SK-N-SH (cell line): ENCODE measurements around the gene OTUD5. TPM values are rescaled to one million over a fixed set of nuclear protein-coding genes. Genes with fewer than 3 reads are reported as not detected.

Source experiments
- CTCF ChIA-PET: fragments of 300-600, 350-600 bp; formaldehyde crosslinking; extraction: SDS; loops from one replicate; lab custom pipeline; 2021; lab: Yijun Ruan, JAX
- POLR2A ChIA-PET: fragments of 350-600 bp; sonication (Branson Sonifier 250); formaldehyde crosslinking; extraction: SDS; loops from one replicate; lab custom pipeline; 2020; ENCODE audit warnings: antibody characterized with exemption, inconsistent platforms; lab: Yijun Ruan, JAX
- DNase-seq: peaks from one replicate; pipeline ENCODE4 v3.0.0; 2012
- H2AFZ ChIP-seq: fragments of 200-600 bp; sonication (generic); 2 replicates; pipeline ENCODE4 v1.8.1; 2016; ENCODE audit warnings: antibody characterized with exemption, mild to moderate bottlenecking, low read depth
- H3F3A ChIP-seq: fragments of 200-600 bp; sonication (generic); replicated peaks from 2 replicates; pipeline ENCODE3; 2016; ENCODE audit warnings: antibody characterized with exemption, mild to moderate bottlenecking; ENCODE audit not compliant: insufficient read depth
- H3K27ac ChIP-seq, 2 experiments: fragments of 200-500 bp in 1 of 2; fragments of 200-600 bp in 1 of 2; sonication (Bioruptor generic) in 1 of 2; sonication (generic), shearing (Covaris generic) in 1 of 2; 2 replicates each; pipeline versions ENCODE4 v1.5.1 to v1.6.1; 2014 to 2016; ENCODE audit warnings: low read depth in 2 of 2, inconsistent platforms in 1 of 2, low read length in 1 of 2, mild to moderate bottlenecking in 1 of 2, mixed read lengths in 1 of 2
- H3K27me3 ChIP-seq: fragments of 200-600 bp; sonication (generic), shearing (Covaris generic); 2 replicates; pipeline ENCODE4 v1.6.1; 2016; ENCODE audit warnings: mixed run types; ENCODE audit not compliant: insufficient read depth
- H3K36me3 ChIP-seq, 2 experiments: fragments of 200-500 bp in 1 of 2; fragments of 200-600 bp in 1 of 2; sonication (Bioruptor generic) in 1 of 2; sonication (generic) in 1 of 2; replicated peaks in 1 of 2; 2 replicates each; pipeline versions ENCODE3 to v1.5.1; 2014 to 2016; ENCODE audit warnings: low read length in 1 of 2, mild to moderate bottlenecking in 1 of 2; ENCODE audit not compliant: insufficient read depth in 2 of 2, control insufficient read depth in 1 of 2
- H3K4me1 ChIP-seq, 2 experiments: fragments of 200-500 bp in 1 of 2; fragments of 200-600 bp in 1 of 2; sonication (Bioruptor generic) in 1 of 2; sonication (generic), shearing (Covaris generic) in 1 of 2; 2 replicates each; pipeline versions ENCODE4 v1.5.1 to v1.6.1; 2014 to 2016; ENCODE audit warnings: low read depth in 1 of 2, low read length in 1 of 2, mixed run types in 1 of 2; ENCODE audit not compliant: insufficient read depth in 2 of 2, control insufficient read depth in 1 of 2
- H3K4me2 ChIP-seq: fragments of 200-600 bp; sonication (generic), shearing (Covaris generic); 2 replicates; pipeline ENCODE4 v1.6.1; 2017; ENCODE audit warnings: mixed run types
- H3K4me3 ChIP-seq, 2 experiments: fragments of 200-500 bp in 1 of 2; fragments of 200-600 bp in 1 of 2; sonication (Bioruptor generic) in 1 of 2; sonication (generic), shearing (Covaris generic) in 1 of 2; 2 replicates each; pipeline versions ENCODE4 v1.5.1 to v1.8.1; 2014 to 2016; ENCODE audit warnings: low read depth in 2 of 2, inconsistent platforms in 1 of 2, low read length in 1 of 2, mild to moderate bottlenecking in 1 of 2, mixed read lengths in 1 of 2, moderate library complexity in 1 of 2
- H3K79me2 ChIP-seq: fragments of 200-600 bp; sonication (generic); 2 replicates; pipeline ENCODE4 v1.8.1; 2017; ENCODE audit warnings: mild to moderate bottlenecking; ENCODE audit not compliant: insufficient read depth
- H3K9ac ChIP-seq: fragments of 200-600 bp; sonication (generic); 2 replicates; pipeline ENCODE4 v1.6.1; 2017; ENCODE audit warnings: mixed run types
- H3K9me2 ChIP-seq: fragments of 200-600 bp; sonication (generic); 2 replicates; pipeline ENCODE4 v1.6.1; 2017; ENCODE audit warnings: mixed run types
- H3K9me3 ChIP-seq: fragments of 200-600 bp; sonication (generic); 2 replicates; pipeline ENCODE4 v1.6.1; 2017; ENCODE audit warnings: mixed run types, mild to moderate bottlenecking, moderate library complexity
- H4K20me1 ChIP-seq: fragments of 200-600 bp; sonication (generic); 2 replicates; pipeline ENCODE4 v1.6.1; 2017; ENCODE audit warnings: mild to moderate bottlenecking, mixed run types; ENCODE audit not compliant: insufficient read depth
- CHD2 ChIP-seq: fragments of 150-350 bp; IDR thresholded peaks from 2 replicates; pipeline ENCODE4 v1.6.1; 2018; ENCODE audit warnings: low read length; ENCODE audit not compliant: partially characterized antibody
- ELF1 ChIP-seq: IDR thresholded peaks from 2 replicates; pipeline ENCODE4 v1.4.0; 2012
- FOXJ3 ChIP-seq: sonication (generic); formaldehyde crosslinking; IDR thresholded peaks from 2 replicates; pipeline ENCODE4 v1.5.1; 2020; ENCODE audit warnings: mild to moderate bottlenecking, missing genetic modification reagents
- GATA2 ChIP-seq: sonication (generic); formaldehyde crosslinking; IDR thresholded peaks from 2 replicates; pipeline ENCODE4 v1.5.0; 2020; ENCODE audit warnings: mild to moderate bottlenecking, missing genetic modification reagents
- MEF2A ChIP-seq: IDR thresholded peaks from 2 replicates; pipeline ENCODE4 v1.4.0; 2012; ENCODE audit warnings: low read depth, borderline replicate concordance
- MXI1 ChIP-seq: IDR thresholded peaks from 2 replicates; pipeline ENCODE4 v1.6.1; 2012; ENCODE audit warnings: mild to moderate bottlenecking, low read depth, low read length, improper control_type of control experiment
- POLR2AphosphoS5 ChIP-seq: IDR thresholded peaks from 2 replicates; pipeline ENCODE4 v1.6.1; 2012; ENCODE audit warnings: low read depth, low read length
- RAD21 ChIP-seq: IDR thresholded peaks from 2 replicates; pipeline ENCODE4 v1.6.1; 2012; ENCODE audit warnings: mild to moderate bottlenecking, low read length
- RCOR1 ChIP-seq: fragments of 150-350 bp; IDR thresholded peaks from 2 replicates; pipeline ENCODE4 v1.6.1; 2017; ENCODE audit warnings: antibody characterized with exemption, low read length
- REST ChIP-seq: IDR thresholded peaks from 2 replicates; pipeline ENCODE4 v1.6.1; 2012; ENCODE audit warnings: mild to moderate bottlenecking, low read depth, low read length, moderate library complexity
- RXRA ChIP-seq: IDR thresholded peaks from 2 replicates; pipeline ENCODE4 v1.4.0; 2012; ENCODE audit warnings: low read depth, mild to moderate bottlenecking, borderline replicate concordance
- TCF12 ChIP-seq: IDR thresholded peaks from 2 replicates; pipeline ENCODE4 v1.4.0; 2012
- TEAD4 ChIP-seq: IDR thresholded peaks from 2 replicates; pipeline ENCODE4 v1.4.0; 2012; ENCODE audit warnings: mild to moderate bottlenecking, borderline replicate concordance; ENCODE audit not compliant: insufficient read depth
- USF1 ChIP-seq: IDR thresholded peaks from 2 replicates; pipeline ENCODE4 v1.4.0; 2012; ENCODE audit warnings: low read depth, borderline replicate concordance
- YY1 ChIP-seq: IDR thresholded peaks from 2 replicates; pipeline ENCODE4 v1.4.0; 2012; ENCODE audit warnings: low read depth, mild to moderate bottlenecking
- WGBS: methylation state at CpG from one replicate; pipeline ENCODE4 v1.1.6; 2017; ENCODE audit warnings: low lambda C conversion rate; 5-methylcytosine and 5-hydroxymethylcytosine counted together
- polyA plus RNA-seq, 3 experiments: library from polyadenylated mRNA; depleted of rRNA; stranded (reverse); fragments of >200 nt; gene quantifications; 2 replicates each; pipeline ENCODE4 v1.2.3, GENCODE V29; 2012
- TF ChIP-seq, protein P1 (sequence below): IDR thresholded peaks from 2 replicates; pipeline ENCODE4 v1.4.0; 2012; ENCODE audit warnings: low read depth
- TF ChIP-seq, protein P2 (sequence below): IDR thresholded peaks from 2 replicates; pipeline ENCODE4 v1.4.0; 2012; ENCODE audit warnings: low read depth, borderline replicate concordance
- TF ChIP-seq, protein P3 (sequence below): fragments of 150-350 bp; IDR thresholded peaks from 2 replicates; pipeline ENCODE4 v1.6.1; 2017; ENCODE audit warnings: antibody characterized with exemption, low read length, low read depth, borderline replicate concordance

The OTUD5 gene
- polyA plus RNA-seq, 1 of the 3 experiments (the other 2 are of a cell fraction) = 90.4 TPM

DNA sequence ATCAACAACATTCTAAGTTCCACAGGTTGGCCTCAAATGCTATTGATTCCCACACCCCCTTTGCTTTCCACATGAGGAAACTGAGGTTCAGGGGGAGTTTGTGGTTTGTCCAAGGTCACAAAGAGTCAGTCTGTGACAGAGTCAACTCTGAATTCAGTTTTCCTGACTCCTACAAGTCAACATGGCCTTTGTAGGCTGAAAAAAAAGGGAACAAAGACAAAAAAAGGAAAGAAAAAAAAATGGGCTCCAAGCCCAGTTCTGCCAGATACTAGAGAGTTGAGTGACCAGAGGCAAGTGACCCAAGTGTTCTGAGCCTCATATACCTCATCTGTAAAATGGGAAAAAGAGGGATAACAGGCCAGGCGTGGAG, 22.1 kb downstream of the OTUD5 start:
- Histone ChIP-seq H3K27me3 (no peaks in the 10 kb centered on the region), H3K4me3 (no peak overlapping the region), H3K9me3 (no peaks in the 10 kb centered on the region), H3K9ac (no peak overlapping the region), H2AFZ (no peak overlapping the region), H4K20me1 (peaks cover 41% of the 10 kb centered on the region), H3K27ac (no peak overlapping the region), H3F3A (no peaks in the 10 kb centered on the region), H3K9me2 (no peaks in the 10 kb centered on the region), H3K4me2 (no peak overlapping the region), H3K36me3 (peaks cover 29 to 38% of the 10 kb centered on the region in 2 experiments), H3K79me2 (peaks cover 30% of the 10 kb centered on the region; the same call in 1 of the 2 replicates), H3K4me1 (no peaks in the 10 kb centered on the region)
- 100% methylated on average over 1 of the region's 1 CpG for WGBS
- ChIA-PET POLR2A (no interaction called here), CTCF (no interaction called here)
- TF ChIP-seq MXI1 (no peak), USF1 (no peak), ELF1 (no peak), FOXJ3 (CRISPR knock-in tag) (no peak), REST (no peak), TEAD4 (no peak), CHD2 (no peak), MEF2A (no peak), YY1 (no peak), TCF12 (no peak), POLR2AphosphoS5 (no peak), RCOR1 (no peak), GATA2 (no peak), RXRA (no peak), RAD21 (no peak)
- TF ChIP-seq, protein P1, sequence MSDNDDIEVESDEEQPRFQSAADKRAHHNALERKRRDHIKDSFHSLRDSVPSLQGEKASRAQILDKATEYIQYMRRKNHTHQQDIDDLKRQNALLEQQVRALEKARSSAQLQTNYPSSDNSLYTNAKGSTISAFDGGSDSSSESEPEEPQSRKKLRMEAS = no peak
- TF ChIP-seq, protein P2, sequence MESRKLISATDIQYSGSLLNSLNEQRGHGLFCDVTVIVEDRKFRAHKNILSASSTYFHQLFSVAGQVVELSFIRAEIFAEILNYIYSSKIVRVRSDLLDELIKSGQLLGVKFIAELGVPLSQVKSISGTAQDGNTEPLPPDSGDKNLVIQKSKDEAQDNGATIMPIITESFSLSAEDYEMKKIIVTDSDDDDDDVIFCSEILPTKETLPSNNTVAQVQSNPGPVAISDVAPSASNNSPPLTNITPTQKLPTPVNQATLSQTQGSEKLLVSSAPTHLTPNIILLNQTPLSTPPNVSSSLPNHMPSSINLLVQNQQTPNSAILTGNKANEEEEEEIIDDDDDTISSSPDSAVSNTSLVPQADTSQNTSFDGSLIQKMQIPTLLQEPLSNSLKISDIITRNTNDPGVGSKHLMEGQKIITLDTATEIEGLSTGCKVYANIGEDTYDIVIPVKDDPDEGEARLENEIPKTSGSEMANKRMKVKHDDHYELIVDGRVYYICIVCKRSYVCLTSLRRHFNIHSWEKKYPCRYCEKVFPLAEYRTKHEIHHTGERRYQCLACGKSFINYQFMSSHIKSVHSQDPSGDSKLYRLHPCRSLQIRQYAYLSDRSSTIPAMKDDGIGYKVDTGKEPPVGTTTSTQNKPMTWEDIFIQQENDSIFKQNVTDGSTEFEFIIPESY = no peak
- TF ChIP-seq, protein P3, sequence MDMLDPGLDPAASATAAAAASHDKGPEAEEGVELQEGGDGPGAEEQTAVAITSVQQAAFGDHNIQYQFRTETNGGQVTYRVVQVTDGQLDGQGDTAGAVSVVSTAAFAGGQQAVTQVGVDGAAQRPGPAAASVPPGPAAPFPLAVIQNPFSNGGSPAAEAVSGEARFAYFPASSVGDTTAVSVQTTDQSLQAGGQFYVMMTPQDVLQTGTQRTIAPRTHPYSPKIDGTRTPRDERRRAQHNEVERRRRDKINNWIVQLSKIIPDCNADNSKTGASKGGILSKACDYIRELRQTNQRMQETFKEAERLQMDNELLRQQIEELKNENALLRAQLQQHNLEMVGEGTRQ = no peak
- no peak for DNase-seq
